GM12801 (cell line): ENCODE results near the gene KRI1.

ENCODE experiments used
- TF ChIP-seq, protein P1 (sequence below): IDR thresholded peaks from one replicate; pipeline ENCODE4 v1.5.1; 2011; ENCODE audit warnings: control low read depth; ENCODE audit not compliant: insufficient read length; ENCODE audit errors: extremely low read depth

Gene KRI1

DNA sequence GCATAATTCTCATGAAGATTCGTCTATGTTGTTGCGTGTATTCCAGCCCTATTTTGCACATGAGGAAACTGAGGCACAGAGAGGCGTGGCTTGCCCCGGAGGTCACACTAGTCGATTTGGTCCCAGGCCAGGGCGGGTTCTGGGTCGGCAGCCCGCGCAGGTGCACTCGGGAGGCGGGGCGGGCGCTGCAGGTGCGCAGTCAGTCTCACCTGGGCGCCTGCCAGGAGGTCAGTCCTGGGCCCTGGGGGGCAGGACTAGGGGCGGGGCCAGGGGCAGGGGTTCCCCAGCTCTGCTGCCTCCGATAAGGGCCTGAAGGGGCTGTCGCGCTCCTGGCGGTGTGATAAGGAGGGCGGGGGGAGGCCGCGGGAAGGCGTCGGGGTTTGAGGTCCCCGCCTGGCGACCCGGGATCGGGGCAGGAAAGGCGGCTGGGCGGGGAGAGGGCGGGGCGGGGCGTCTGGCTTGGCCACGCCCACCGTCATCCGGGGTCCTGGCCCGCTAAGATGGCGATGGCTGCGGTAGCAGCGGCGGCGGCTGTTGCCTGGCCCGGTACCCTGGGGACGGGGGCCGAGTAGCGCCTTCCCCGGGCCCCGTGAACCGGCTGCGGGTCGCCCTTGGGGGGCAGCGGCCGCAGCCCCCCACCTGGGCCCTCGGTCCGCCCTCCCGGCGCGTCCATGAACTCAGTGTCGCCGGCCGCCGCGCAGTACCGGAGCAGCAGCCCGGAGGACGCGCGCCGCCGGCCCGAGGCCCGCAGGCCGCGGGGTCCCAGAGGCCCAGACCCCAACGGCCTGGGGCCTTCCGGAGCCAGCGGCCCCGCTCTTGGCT, 22.2 kb downstream of the KRI1 start, which contains the start of gene ATG4D:
Gene ATG4D, plus strand, starts transcription at position 485 of the 822 bp plus-strand sequence. Its CDS starts 187 bp downstream, at position 672.
- TF ChIP-seq, protein P1, sequence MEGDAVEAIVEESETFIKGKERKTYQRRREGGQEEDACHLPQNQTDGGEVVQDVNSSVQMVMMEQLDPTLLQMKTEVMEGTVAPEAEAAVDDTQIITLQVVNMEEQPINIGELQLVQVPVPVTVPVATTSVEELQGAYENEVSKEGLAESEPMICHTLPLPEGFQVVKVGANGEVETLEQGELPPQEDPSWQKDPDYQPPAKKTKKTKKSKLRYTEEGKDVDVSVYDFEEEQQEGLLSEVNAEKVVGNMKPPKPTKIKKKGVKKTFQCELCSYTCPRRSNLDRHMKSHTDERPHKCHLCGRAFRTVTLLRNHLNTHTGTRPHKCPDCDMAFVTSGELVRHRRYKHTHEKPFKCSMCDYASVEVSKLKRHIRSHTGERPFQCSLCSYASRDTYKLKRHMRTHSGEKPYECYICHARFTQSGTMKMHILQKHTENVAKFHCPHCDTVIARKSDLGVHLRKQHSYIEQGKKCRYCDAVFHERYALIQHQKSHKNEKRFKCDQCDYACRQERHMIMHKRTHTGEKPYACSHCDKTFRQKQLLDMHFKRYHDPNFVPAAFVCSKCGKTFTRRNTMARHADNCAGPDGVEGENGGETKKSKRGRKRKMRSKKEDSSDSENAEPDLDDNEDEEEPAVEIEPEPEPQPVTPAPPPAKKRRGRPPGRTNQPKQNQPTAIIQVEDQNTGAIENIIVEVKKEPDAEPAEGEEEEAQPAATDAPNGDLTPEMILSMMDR, result no peak

DNA sequence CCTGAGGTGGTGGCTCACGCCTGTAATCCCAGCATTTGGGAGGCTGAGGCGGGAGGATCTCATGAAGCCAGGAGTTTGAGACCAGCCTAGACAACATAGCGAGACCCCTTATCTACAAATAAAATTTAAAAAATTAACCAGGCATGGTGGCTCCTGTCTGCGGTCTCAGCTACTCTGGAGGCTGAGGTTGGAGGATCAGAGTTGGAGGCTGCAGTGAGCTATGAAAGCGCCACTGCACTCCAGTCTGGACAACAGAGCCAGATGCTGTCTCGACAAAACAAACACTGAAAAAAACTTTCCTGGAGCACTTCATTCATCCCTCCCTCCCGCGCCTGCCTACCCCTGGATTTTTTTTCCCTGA, 22.8 kb downstream of the KRI1 start:
- TF ChIP-seq, protein P1, result no peak

DNA sequence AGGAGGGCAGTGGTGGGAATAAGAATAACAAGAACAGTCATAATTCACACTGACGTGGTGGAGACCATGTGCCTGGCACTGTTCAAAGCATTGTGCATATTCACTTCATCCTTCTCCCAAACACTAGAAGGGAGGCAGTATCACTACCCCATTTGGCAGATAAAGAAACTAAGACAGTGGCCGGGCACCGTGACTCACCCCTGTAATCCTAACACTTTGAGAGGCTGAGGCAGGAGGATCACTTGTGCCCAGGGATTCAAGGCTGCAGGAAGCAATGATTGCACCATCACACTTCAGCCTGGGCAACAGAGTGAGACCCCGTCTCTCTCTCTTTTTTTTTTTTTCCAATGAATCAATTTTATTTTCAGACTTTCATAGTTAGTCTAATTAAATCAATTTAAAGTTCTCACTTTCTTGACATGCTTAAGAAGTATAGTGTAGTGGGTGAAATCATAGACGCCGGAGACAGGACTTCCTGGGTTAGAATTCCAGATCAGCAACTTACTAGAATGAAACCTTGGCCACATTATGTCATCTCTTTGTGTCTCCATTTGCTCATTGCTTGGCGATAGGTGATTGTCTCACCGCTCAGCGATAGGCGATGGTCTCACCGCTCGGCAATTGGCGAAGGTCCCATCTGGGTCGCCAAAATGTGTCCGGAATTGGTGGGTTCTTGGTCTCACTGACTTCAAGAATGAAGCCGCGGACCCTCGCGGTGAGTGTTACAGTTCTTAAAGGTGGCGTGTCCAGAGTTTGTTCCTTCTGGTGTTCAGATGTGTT, 27.4 kb downstream of the KRI1 start:
- TF ChIP-seq, protein P1, result no peak

DNA sequence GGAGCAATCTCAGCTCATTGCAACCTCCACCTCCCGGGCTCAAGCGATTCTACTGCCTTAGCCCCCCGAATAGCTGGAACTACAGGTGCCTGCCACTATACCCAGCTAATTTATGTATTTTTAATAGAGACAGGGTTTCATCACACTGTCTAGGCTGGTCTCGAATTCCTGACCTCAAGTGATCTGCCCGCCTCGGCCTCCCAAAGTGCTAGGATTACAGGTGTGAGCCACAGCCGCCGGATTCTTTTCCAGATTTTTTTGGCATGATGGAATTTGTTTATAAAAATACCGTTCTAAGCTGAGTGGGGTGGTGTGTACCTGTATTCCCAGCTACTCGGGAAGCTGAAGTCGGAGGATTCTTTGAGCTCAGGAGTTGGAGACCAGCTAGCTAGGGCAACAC, 28.1 kb downstream of the KRI1 start:
- TF ChIP-seq, protein P1, result no peak

DNA sequence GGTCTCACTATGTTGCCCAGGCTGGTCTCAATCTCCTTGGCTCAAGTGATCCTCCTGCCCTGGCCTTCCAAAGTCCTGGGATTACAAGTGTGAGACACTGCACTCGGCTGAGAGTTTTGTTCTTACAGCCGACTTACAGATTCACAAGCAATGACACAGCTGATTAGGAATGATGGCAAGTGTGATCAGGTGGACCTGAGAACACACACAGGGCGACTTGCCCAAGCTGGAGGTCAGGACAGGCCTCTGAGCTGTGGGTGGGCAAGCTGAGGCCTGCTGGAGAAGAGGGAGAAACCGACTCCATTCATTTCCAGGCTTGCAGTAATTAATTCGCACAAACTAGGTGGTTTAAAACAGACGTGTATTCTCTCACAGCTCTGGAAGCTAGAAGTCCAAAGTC, 30.2 kb downstream of the KRI1 start:
- TF ChIP-seq, protein P1, result no peak

DNA sequence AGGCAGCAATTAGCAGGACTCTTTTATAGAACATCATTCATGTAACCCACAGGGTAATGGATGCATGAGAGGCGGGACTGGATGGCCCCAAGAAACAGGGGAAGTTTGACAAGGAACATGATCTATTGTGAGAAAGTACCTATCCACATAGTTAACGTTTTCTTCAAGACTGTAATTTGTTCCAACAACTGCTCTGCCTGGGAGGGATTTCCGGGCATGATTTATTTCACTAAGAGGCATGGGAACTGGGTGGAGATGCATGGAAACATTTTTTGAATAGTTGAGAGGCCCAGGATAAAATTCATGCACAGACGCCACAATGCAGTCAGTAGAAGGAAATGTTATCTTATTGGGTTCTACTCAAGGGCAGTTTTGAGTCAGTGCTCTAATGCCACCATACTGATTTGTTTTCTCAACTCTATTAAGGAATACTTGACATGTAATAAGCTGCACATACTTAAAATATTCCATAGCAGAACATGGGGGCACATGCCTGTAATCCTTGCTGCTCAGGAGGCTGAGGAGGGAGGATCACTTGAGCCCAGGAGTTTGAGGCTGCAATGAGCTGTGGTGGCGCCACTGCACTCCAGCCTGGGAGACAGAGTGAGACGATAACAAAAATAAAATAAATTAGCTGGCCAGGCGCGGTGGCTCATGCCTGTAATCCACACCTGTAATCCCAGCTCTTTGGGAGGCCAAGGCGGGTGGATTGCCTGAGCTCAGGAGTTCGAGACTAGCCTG, 32.0 kb downstream of the KRI1 start:
- TF ChIP-seq, protein P1, result no peak

DNA sequence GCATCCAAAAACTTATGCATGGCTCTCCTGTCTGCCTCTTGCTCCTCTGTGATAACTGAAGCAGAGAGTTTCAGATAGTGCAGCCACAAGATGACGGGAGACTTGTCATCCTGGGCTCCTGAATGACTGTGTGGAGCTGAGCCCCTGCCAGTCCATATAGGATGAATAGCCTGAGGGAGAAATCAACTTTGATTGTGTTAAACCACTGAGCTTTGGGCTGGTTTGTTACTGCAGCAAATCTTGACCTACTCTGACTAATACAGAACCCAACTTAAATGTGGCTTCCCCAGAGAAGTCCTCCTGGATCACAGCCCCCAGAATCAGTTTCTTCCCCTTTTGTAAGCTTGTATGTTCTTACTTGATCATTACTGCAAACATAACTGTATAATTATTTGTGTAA, 33.4 kb downstream of the KRI1 start:
- TF ChIP-seq, protein P1, result no peak
